ENCODE measurements around the gene TNFRSF1B. TPM values are rescaled to one million over a fixed set of nuclear protein-coding genes. Genes with fewer than 3 reads are reported as not detected.
A peak's percentile ranks its signal among the peaks of the same experiment; 100 is the strongest.

The TNFRSF1B gene
- total RNA-seq, 4 donors from 2014 or later: 27.4 to 62.1 (median 43.5) TPM

GRCh38 chr1:12148958-12149790 is 17.6 kb upstream of the TNFRSF1B start:
- Histone ChIP-seq H3K36me3 (no peaks in the 10 kb centered on the region), H3K9me3 (peaks cover 0 to 5% (median 0%) of the 10 kb centered on the region in 4 donors), H3K4me3 (no peak overlapping the region), H3K27ac (peak overlapping the region in 3 of 4 donors; percentile 15 to 72 (median 65)), H3K4me1 (peaks cover 0 to 59% (median 33%) of the 10 kb centered on the region in 4 donors), H3K27me3 (no peaks in the 10 kb centered on the region)
- no peak for DNase-seq (ENCODE audit: low spot score in 2 of 2)
- WGBS, 2 donors: 77 to 86% methylated on average over 5 of the region's 5 CpGs
- TF ChIP-seq POLR2A (IDR thresholded peaks at IDR 0.05) (no peak), EP300 (IDR thresholded peaks at IDR 0.05) (no peak), CTCF (IDR thresholded peaks at IDR 0.05) (no peak)

- no peak for DNase-seq (ENCODE audit: low spot score in 2 of 2)
- Histone ChIP-seq H3K27me3 (no peaks in the 10 kb centered on the region), H3K4me3 (no peak overlapping the region), H3K9me3 (peaks cover 0 to 5% (median 0%) of the 10 kb centered on the region in 4 donors), H3K27ac (peak overlapping the region in 1 of 4 donors; percentile 72), H3K4me1 (peaks cover 0 to 55% (median 30%) of the 10 kb centered on the region in 4 donors), H3K36me3 (no peaks in the 10 kb centered on the region)
- no peak for TF ChIP-seq POLR2A (IDR thresholded peaks at IDR 0.05)
- no peak for TF ChIP-seq EP300 (IDR thresholded peaks at IDR 0.05)
- no peak for TF ChIP-seq CTCF (IDR thresholded peaks at IDR 0.05)
- WGBS, 2 donors: 87 to 88% methylated on average over 6 of the region's 6 CpGs
These were observed 17.0 kb upstream of the TNFRSF1B start for GRCh38 chr1:12149791-12150175.

- Histone ChIP-seq H3K4me1 (peaks cover 0 to 55% (median 30%) of the 10 kb centered on the region in 4 donors), H3K4me3 (no peak overlapping the region), H3K9me3 (peaks cover 0 to 5% (median 0%) of the 10 kb centered on the region in 4 donors), H3K27me3 (no peaks in the 10 kb centered on the region), H3K36me3 (no peaks in the 10 kb centered on the region), H3K27ac (peak overlapping the region in 3 of 4 donors; percentile 26 to 72 (median 51))
- 75 to 86% methylated on average over 9 of the region's 9 CpGs for WGBS, 2 donors
- DNase-seq (ENCODE audit: low spot score in 2 of 2): no peak
- peak in 1 of 2 donors; percentile 53 for TF ChIP-seq EP300 (IDR thresholded peaks at IDR 0.05)
- TF ChIP-seq POLR2A (IDR thresholded peaks at IDR 0.05): no peak
- no peak for TF ChIP-seq CTCF (IDR thresholded peaks at IDR 0.05)
These were observed 16.2 kb upstream of the TNFRSF1B start for GRCh38 chr1:12150456-12151200.

GRCh38 chr1:12151465-12151864 is 15.3 kb upstream of the TNFRSF1B start:
- Histone ChIP-seq H3K9me3 (peaks cover 0 to 5% (median 0%) of the 10 kb centered on the region in 4 donors), H3K4me1 (peaks cover 0 to 55% (median 26%) of the 10 kb centered on the region in 4 donors), H3K4me3 (no peak overlapping the region), H3K27me3 (no peaks in the 10 kb centered on the region), H3K36me3 (no peaks in the 10 kb centered on the region), H3K27ac (peak overlapping the region in 1 of 4 donors; percentile 72)
- 88 to 92% methylated on average over 2 of the region's 2 CpGs for WGBS, 2 donors
- TF ChIP-seq EP300 (IDR thresholded peaks at IDR 0.05) (no peak), CTCF (IDR thresholded peaks at IDR 0.05) (no peak), POLR2A (IDR thresholded peaks at IDR 0.05) (no peak)
- no peak for DNase-seq (ENCODE audit: low spot score in 2 of 2)

All from tibial nerve (tissue), 4 donors.